HL-60/S4 treated with phorbol 12-myristate 13-acetate at 8.2 ng/mL for 4 days and 3 days (cell line): Measurements from ENCODE around the gene DNAI2.

Source experiments
- in situ Hi-C: fragments of 300-500 bp; cut with MboI; formaldehyde crosslinking; loops from 2 replicates; pipeline ENCODE4 v1.15.0; 2022; ENCODE audit warnings: low sequenced_read_pairs

The DNAI2 gene

DNA sequence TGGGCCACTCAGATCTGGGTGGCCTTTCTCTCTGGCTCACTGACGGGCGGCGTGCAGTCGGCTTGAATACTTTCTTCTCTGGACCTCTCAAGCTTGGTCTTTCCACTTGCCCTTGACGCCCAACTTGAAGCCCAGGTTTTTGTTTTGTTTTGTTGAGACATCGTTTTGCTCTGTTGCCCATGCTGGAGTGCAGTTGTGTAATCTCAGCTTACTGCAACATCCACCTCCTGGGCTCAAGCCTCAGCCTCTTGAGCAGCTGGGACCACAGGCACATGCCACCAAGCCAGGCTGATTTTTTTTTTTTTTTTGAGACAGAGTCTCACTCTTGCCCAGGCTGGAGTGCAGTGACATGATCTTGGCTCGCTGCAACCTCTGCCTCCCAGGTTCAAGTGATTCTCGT is 29.3 kb downstream of the DNAI2 start:
- in situ Hi-C loops, result no loop called here

DNA sequence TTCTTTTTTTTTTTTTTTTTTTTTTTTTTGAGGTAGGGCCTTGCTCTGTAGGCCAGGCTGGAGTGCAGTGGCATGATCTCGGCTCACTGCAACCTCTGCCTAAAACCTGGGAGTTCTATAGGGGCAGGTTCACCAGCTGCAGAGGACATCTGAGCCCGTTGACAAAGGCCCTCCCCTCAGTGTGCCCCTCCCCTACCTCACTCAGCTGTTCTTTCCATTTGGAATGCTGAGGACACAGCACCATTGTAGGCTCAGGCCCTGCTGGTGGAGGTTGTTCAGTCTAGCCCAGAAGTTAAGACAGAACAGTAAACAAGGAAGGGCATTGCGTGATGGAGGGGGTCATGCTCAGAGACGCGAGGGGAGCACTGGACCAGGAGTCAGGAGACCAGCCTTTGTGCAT is 30.1 kb downstream of the DNAI2 start:
- in situ Hi-C loops, result no loop called here

DNA sequence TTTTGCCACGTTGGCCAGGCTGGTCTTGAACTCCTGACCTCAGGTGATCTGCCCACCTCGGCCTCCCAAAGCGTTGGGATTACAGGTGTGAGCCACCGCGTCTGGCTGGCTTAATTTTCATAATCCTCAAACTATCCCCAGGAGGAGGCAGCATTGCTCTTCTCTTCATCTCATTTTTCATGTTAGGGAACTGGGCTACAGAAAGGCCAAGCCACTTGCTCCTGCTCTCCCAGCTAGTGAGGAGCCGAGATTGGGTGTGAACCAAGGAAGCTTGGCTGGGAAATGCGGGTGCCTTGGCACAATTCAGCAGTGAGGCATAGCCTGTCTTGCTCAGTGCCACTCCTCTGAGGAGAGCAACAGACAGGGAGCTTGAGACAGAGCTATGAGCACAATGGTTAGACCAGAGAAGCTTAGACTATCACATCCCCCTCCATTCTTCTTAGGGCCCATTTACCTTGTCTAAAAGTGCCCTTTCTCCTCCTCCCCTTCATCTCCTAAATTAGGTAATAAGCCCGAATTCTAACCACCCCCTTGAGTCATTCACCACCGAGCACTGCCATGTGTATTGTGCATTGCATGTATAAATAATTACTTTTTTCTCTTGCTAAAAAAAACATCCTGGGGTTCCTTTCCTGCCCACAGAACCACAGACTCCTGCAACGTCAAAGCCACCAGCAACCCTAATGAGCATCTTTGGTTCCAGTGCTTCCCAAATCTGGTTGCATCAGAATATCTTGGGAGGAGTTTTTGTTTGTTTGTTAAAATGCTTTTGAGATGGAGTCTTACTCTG is 32.0 kb downstream of the DNAI2 start:
- in situ Hi-C loops, result no loop called here

DNA sequence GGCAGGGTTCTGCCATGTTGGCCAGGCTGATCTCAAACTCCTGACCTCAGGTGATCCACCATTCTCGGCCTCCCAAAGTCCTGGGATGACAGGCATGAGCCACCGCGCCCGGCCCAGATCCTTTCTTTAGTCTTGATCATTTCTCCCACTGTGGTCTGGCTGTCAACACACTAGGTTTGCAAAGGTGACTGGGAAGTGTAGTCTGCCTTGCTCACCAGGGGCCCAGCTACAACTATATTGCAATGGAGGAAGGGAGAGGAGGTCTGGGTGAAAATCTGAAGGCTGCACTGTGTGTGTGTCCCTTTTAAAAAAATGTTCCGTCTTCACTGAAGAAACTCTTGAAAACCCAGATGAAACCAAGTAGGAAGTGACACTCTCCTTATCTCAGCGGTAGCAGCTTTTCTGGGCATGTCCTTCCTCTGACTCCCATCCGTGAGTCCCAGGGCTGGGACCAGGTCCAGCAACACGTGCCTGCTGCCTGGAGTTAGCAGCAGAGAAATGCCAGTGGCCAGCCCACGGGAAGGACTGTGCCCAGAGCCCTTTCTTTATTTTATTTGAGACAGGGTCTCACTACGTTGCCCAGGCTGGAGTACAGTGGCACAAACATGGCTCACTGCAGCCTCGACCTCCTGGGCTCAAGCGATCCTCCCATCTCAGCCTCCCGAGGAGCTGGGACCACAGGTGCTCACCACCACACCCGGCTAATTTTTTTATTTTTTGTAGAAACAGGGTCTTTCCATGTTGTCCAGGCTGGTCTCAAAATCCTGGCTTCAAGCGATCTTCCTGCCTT is 34.1 kb downstream of the DNAI2 start:
- in situ Hi-C loops, result no loop called here

DNA sequence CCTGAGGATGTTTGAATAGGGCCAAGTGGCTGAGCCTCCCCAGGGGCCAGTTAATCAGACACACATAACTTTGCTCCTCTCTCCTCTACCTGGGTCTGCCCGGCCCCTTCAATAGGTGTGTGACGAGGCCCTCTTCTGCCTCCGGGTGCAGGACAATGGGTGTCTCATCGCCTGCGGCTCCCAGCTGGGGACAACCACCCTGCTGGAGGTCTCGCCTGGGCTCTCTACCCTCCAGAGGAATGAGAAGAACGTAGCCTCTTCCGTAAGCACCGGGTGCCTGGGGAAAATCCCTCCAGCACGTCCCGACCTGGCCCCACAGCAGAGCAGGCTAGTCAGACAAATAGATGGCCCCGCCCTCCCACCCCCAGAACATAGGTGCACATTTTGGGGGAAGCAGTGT is 35.9 kb downstream of the DNAI2 start:
- in situ Hi-C loops, result no loop called here

DNA sequence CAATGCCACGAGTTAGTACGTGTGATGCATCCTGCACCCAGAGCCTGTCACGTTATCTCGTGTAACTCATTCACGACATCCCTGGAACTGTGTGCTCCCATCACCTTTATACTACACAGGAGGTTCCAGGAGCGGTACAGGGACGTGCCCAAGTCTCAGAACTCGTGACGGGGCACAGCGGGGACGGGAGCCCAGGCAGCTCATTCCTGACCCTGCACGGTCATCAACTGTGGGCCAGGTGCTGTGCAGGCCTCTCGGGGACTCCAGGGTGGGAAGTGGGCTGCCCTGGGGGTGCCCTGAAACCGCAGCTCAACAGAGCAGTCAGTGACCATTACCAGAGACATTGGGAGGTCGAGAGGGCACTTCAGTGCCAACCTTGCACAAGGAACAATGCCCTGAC is 40.8 kb downstream of the DNAI2 start:
- in situ Hi-C loops, result no loop called here

DNA sequence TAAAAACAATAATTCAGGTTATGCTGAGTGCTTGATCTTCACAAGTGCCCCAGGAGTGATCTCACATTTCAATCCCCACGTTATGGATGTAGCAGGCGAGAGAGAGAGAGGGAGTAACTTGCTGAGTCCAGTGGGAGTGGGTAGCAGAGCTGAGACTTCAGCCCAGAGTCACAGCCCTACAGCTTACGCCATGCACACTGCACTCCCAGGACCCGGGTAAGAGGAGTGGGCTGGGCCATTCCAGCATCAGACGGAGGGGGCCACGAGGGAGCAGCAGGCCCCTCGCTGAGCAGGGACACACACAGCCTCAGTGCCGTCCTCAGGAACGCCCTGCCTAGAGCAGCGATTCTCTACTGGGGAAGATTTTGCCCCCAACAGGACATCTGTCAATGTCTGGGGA is 42.2 kb downstream of the DNAI2 start:
- in situ Hi-C loops, result no loop called here

DNA sequence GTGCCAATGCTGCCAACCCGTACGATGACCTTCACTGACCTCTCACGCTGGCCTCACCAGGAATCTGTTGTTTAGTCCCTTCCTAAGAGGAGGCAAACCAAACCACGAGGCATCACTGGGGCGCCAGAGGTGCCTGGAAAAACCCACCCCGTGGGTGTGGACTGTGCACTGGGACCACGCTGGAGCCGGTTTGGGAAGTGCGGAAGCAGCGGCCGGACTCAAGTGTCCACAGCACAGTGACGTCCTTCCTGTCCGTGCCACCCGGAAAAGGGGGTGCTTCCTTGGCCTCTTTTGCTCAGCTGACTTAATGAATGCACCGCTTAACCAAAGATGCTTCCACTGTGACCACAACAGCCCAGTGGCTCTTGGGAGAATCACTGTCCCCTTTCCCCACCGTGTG is 43.0 kb downstream of the DNAI2 start:
- in situ Hi-C loops, result no loop called here

DNA sequence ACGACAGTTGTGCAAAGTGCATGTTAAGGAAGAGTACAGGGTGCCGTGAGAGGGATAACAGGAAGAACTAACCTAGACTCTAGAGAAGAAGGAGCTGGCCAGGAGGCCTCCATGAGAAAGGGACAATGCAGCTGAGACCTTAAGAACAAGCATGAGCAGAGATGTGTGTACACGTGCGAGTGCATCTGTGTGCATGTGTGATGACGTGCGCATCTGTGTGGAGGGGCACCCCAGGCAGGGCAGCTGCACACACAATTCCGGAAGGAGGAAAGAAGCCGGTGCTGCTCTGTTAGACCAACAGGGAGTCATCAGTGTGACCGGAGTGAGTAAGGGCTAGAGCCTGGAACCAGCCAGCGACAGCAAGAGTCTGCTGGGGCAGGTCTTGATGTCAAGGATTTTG is 44.4 kb downstream of the DNAI2 start:
- in situ Hi-C loops, result no loop called here

DNA sequence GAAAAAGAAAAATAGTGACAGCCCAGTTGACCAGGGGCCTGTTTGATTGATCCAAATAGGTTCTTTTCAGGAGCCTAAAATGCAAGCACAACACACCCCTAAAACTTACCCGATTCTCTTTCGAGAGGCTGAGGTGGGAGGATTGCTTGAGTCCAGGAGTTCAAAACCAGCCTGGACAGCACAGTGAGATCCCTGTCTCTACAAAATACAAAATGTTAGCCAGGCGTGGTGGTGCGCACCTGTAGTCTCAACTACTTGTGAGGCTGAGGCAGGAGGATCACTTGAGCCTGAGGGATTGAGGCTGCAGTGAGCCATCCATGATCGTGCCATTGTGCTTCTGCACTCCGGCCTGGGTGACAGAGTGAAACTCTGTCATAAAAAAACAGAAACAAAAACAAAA is 50.5 kb downstream of the DNAI2 start:
- in situ Hi-C loops, result no loop called here

- in situ Hi-C loops, result no loop called here
Observed at GRCh38 chr17:74325376-74325742, 51.3 kb downstream of the DNAI2 start.

DNA sequence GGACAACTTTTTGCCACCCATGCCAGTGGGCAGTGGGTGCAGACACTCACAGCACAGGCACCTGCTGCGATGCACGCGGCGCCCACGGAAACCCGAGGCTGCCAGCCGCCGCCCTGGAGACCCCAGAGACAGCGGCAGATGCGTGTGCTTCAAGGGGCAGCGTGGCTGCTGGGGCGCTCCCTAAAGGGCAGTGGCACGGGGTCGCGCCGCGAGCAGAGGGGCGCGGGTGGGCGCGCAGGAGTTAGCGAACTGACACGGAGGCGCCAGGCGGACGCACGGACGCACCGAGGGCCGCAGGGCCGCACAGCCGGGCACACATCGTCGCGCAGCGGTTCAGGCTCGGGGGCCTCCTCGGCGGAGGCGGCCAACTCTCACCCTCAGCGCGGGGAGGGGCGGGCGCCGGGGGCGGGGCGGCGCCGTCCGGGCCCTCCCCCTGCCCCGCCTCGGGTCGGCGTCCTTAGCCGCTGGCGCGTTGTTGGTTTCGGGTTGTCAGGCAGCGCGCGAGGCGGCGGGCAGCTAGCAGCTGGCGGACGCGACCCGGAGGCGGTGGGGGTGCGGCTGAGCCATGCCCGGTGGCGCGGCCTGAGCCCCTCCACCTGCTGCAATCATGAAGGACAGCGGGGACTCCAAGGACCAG is 51.8 kb downstream of the DNAI2 start, which contains the start of gene KIF19:
KIF19 (plus strand) TSS at position 484 of the 637 bp plus-strand sequence; CDS start at position 608, 124 bp downstream.
- in situ Hi-C loops, result no loop called here

GRCh38 chr17:74326506-74326905 is 52.5 kb downstream of the DNAI2 start:
- in situ Hi-C loops, result no loop called here

GRCh38 chr17:74328487-74328886 is 54.5 kb downstream of the DNAI2 start:
- in situ Hi-C loops, result no loop called here

DNA sequence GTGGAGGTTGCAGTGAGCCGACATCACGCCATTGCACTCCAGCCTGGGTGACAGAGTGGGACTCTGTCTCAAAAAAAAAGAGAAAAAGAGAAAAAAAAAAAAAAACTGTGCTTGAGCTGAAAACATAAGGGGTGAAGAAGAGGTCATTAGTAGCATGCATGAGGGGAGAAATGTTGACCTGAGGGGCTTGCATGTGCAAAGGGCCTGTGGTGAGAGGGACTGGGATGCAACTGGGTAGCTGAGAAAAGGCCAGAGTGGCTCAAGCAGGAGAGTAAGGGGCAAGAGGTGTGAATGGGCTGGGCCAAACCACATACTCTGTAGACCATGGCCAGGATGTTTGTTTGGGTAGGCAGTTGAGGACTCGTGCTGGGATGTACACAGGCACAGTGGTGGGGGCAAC is 55.3 kb downstream of the DNAI2 start:
- in situ Hi-C loops, result no loop called here

DNA sequence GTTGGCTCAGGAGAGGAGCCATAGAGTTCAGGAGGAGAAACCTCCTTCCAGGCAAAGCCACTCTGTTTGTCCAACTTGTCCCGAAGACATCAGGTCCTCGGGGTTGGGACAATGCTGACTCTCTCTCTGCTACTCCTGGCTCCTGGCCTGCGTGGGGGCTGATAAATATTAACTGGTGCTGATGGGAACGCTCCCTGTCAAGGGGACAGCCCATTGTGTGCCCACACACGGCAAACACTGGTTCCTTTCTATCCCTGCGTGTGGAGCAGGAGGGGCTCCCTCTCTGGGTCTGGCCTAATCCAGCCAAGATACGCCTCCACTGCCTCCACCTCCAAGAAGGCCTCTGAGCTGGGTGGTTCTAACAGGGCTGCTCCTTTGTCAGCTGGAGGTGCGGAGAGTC is 56.4 kb downstream of the DNAI2 start:
- in situ Hi-C loops, result no loop called here

GRCh38 chr17:74332017-74332650 is 58.1 kb downstream of the DNAI2 start:
- in situ Hi-C loops, result no loop called here

- in situ Hi-C loops, result no loop called here
Observed at GRCh38 chr17:74332763-74333283, 58.8 kb downstream of the DNAI2 start.

GRCh38 chr17:74334393-74335039 is 60.5 kb downstream of the DNAI2 start:
- in situ Hi-C loops, result no loop called here

GRCh38 chr17:74335529-74336062 is 61.6 kb downstream of the DNAI2 start:
- in situ Hi-C loops, result no loop called here
